ENCODE results near the gene TVP23C. TPM values are rescaled to one million over a fixed set of nuclear protein-coding genes. Genes with fewer than 3 reads are reported as not detected.

TVP23C gene
- total RNA-seq, 1 experiment from 2014 or later = 7.4 TPM

- ChIA-PET POLR2A (ENCODE audit: low non-redundant PET) (no interaction called here), CTCF (no interaction called here)
- H3K27ac ChIP-seq (ENCODE audit: low read depth, low read length, poor library complexity, severe bottlenecking) = no peak overlapping the region
- BruUV-seq (replicated peaks) = no TSS peak
- TF ChIP-seq CTCF (conservative IDR thresholded peaks at IDR 0.05; ENCODE audit: low read depth, low read length) (no peak), EZH2 (IDR thresholded peaks at IDR 0.05; ENCODE audit: borderline replicate concordance, low read depth, low read length, poor library complexity, severe bottlenecking) (no peak)
- H3K4me1 ChIP-seq (ENCODE audit: insufficient read depth, low read length, poor library complexity, severe bottlenecking) = no peaks in the 10 kb centered on the region
- H3K36me3 ChIP-seq (ENCODE audit: insufficient read depth, low read length, poor library complexity, severe bottlenecking) = no peaks in the 10 kb centered on the region
- no peak overlapping the region for H3K4me3 ChIP-seq (ENCODE audit: low read depth, low read length, poor library complexity, severe bottlenecking)
- no peaks in the 10 kb centered on the region for H3K9me3 ChIP-seq (ENCODE audit: low read depth, low read length, poor library complexity, severe bottlenecking)
- intact Hi-C loops (cut with micrococcal nuclease; ENCODE audit: unreplicated experiment) = no loop called here
- H3K27me3 ChIP-seq (replicated peaks; ENCODE audit: insufficient read depth, low read depth, low read length, poor library complexity) = no peaks in the 10 kb centered on the region
- DNase-seq (ENCODE audit: low spot score) = no peak
These were observed 87.5 kb downstream of the TVP23C start for GRCh38 chr17:15475631-15476354.

DNA sequence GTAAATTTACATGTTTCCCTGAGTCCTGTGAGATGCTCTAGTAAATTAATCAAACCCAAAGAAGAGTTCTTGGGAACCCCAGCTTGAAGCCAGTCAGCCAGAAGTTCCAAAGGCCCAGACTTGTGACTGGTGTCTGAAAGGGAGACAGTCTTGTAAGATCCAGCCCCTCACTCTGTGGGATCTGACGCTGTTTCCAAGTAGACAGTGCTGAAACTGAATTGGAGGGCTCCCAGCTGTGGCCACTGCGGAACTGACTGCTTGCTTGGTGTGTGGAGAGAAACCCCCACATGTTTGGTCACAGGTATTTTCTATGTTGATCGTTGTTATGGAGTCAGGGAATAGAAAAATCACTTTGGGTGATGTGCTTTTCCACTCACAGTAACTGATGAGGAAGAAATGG lies 90.4 kb downstream of the TVP23C start:
- BruUV-seq (replicated peaks) = no TSS peak
- H3K36me3 ChIP-seq (ENCODE audit: insufficient read depth, low read length, poor library complexity, severe bottlenecking) = no peaks in the 10 kb centered on the region
- ChIA-PET CTCF (no interaction called here), POLR2A (ENCODE audit: low non-redundant PET) (no interaction called here)
- DNase-seq (ENCODE audit: low spot score) = no peak
- no peaks in the 10 kb centered on the region for H3K4me1 ChIP-seq (ENCODE audit: insufficient read depth, low read length, poor library complexity, severe bottlenecking)
- no peak overlapping the region for H3K27ac ChIP-seq (ENCODE audit: low read depth, low read length, poor library complexity, severe bottlenecking)
- no peak overlapping the region for H3K4me3 ChIP-seq (ENCODE audit: low read depth, low read length, poor library complexity, severe bottlenecking)
- H3K9me3 ChIP-seq (ENCODE audit: low read depth, low read length, poor library complexity, severe bottlenecking) = no peaks in the 10 kb centered on the region
- intact Hi-C loops (cut with micrococcal nuclease; ENCODE audit: unreplicated experiment) = no loop called here
- TF ChIP-seq EZH2 (IDR thresholded peaks at IDR 0.05; ENCODE audit: borderline replicate concordance, low read depth, low read length, poor library complexity, severe bottlenecking) (no peak), CTCF (conservative IDR thresholded peaks at IDR 0.05; ENCODE audit: low read depth, low read length) (no peak)
- H3K27me3 ChIP-seq (replicated peaks; ENCODE audit: insufficient read depth, low read depth, low read length, poor library complexity) = no peaks in the 10 kb centered on the region

DNA sequence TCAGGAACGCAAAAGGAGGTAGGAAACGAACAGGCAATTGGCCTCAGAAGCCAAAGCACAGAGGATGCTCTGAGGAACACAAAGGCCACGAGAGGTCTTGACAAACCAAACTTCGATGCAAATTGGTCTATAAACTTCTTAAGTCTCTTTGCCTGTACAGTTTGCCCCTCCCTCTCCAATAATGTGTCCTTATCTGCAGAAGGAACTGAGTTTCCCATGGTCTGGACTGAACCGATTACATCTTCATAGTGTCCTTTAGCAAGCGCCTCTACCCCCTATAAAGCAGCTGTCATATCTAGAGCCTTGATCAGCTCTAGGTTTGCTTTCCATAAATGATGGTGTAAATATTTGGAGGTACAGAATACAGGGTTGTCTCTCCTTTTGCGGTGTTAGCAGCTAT lies 92.7 kb downstream of the TVP23C start:
- intact Hi-C loops (cut with micrococcal nuclease; ENCODE audit: unreplicated experiment) = no loop called here

More for the DNA sequence above, 92.7 kb downstream of the TVP23C start:
- H3K9me3 ChIP-seq (ENCODE audit: low read depth, low read length, poor library complexity, severe bottlenecking) = no peaks in the 10 kb centered on the region
- H3K4me1 ChIP-seq (ENCODE audit: insufficient read depth, low read length, poor library complexity, severe bottlenecking) = no peaks in the 10 kb centered on the region
- no peak for DNase-seq (ENCODE audit: low spot score)
- H3K4me3 ChIP-seq (ENCODE audit: low read depth, low read length, poor library complexity, severe bottlenecking) = no peak overlapping the region
- CTCF ChIA-PET = no interaction called here
- no peak for TF ChIP-seq EZH2 (IDR thresholded peaks at IDR 0.05; ENCODE audit: borderline replicate concordance, low read depth, low read length, poor library complexity, severe bottlenecking)
- TF ChIP-seq CTCF (conservative IDR thresholded peaks at IDR 0.05; ENCODE audit: low read depth, low read length) = no peak
- no peaks in the 10 kb centered on the region for H3K36me3 ChIP-seq (ENCODE audit: insufficient read depth, low read length, poor library complexity, severe bottlenecking)
- no TSS peak for BruUV-seq (replicated peaks)
- no peaks in the 10 kb centered on the region for H3K27me3 ChIP-seq (replicated peaks; ENCODE audit: insufficient read depth, low read depth, low read length, poor library complexity)
- no peak overlapping the region for H3K27ac ChIP-seq (ENCODE audit: low read depth, low read length, poor library complexity, severe bottlenecking)
- POLR2A ChIA-PET (ENCODE audit: low non-redundant PET) = interaction anchor here (0.6 to 0.7 kb wide), 2 partner anchors 68 to 748 kb away, joined by 3 to 4 read pairs; no protein-coding TSS in a partner anchor
